Vagina (tissue), 2 donors: ENCODE data around the gene SLC18A3. TPM values are rescaled to one million over a fixed set of nuclear protein-coding genes. Genes with fewer than 3 reads are reported as not detected.

Experiments
- DNase-seq, 2 donors: peaks; one replicate each; pipeline ENCODE4 v3.0.0-alpha.2; 2017; ENCODE audit errors: extremely low spot score in 2 of 2
- H3K27ac ChIP-seq: fragments of 200-600 bp; sonication (generic); one replicate; pipeline ENCODE4 v1.5.1; 2019
- H3K27me3 ChIP-seq: fragments of 200-600 bp; sonication (generic); one replicate; pipeline ENCODE4 v1.5.1; 2019
- H3K36me3 ChIP-seq, 2 donors: fragments of 200-600 bp; sonication (generic); one replicate each; pipeline ENCODE4 v1.5.1; 2017 to 2019
- H3K4me1 ChIP-seq: fragments of 200-600 bp; sonication (generic); one replicate; pipeline ENCODE4 v1.5.1; 2019
- H3K4me3 ChIP-seq, 2 donors: fragments of 200-600 bp; sonication (generic); 1 replicate in 1 of 2; 2 replicates in 1 of 2; pipeline ENCODE4 v1.5.1; 2016 to 2019
- H3K9me3 ChIP-seq: fragments of 200-600 bp; sonication (generic); one replicate; pipeline ENCODE4 v1.5.1; 2019
- POLR2A ChIP-seq, 2 donors: fragments of 450-650 bp; IDR thresholded peaks; one replicate each; pipeline ENCODE4 v1.6.1; 2017; ENCODE audit warnings: antibody characterized with exemption in 2 of 2, mild to moderate bottlenecking in 2 of 2, moderate library complexity in 2 of 2
- POLR2AphosphoS5 ChIP-seq, 2 donors: sonication (generic); formaldehyde crosslinking; IDR thresholded peaks; one replicate each; pipeline ENCODE4 v1.9.0; 2017; ENCODE audit warnings: antibody characterized with exemption in 2 of 2, mild to moderate bottlenecking in 2 of 2, low read depth in 1 of 2; ENCODE audit not compliant: insufficient read depth in 1 of 2
- intact Hi-C: fragments of 100-400 bp; cut with DNase I; formaldehyde crosslinking; loops from one replicate; pipeline ENCODE4 v1.15.1; 2023
- total RNA-seq: library from RNA; depleted of rRNA; stranded (reverse); fragments of >200 nt; gene quantifications from one replicate; pipeline ENCODE4 v1.2.3, GENCODE V29; 2016
- TF ChIP-seq, protein P1 (sequence below), 3 experiments: fragments of 450-650 bp in 2 of 3; fragments of 200-600 bp in 1 of 3; sonication (generic) in 1 of 3; IDR thresholded peaks; one replicate each; pipeline ENCODE4 v1.5.1; 2017 to 2019; ENCODE audit warnings: antibody characterized with exemption in 3 of 3, mild to moderate bottlenecking in 2 of 3, moderate library complexity in 2 of 3

The SLC18A3 gene
- total RNA-seq, 1 donor from 2014 or later, result 0.49 TPM

DNA sequence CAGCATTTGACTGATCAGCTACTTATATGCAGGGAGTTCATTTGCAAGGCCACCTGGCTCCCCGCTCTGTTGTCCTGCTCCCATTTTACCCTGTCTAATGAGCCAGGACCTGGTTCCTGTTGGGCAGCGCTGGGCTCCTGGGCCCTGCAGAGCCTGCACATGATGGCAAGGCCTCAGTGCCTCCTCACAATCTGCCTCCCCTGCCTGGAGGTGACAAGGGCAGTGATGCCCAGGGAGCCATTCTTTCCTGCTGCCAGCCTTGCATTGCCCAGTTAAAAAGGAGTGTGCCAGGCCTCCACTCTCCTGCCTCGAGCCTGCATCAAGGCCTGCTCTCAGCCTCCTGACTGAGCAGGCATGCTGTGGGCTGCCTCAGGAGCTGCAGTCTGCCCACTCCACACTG lies 32.2 kb downstream of the SLC18A3 start:
- no peak overlapping the region for H3K27ac ChIP-seq
- H3K27me3 ChIP-seq, result no peaks in the 10 kb centered on the region
- intact Hi-C loops, result no loop called here
- no peaks in the 10 kb centered on the region for H3K4me1 ChIP-seq
- TF ChIP-seq POLR2A (IDR thresholded peaks at IDR 0.05) (no peak), POLR2AphosphoS5 (IDR thresholded peaks at IDR 0.05; ENCODE audit: insufficient read depth in 1 of 2, low read depth in 1 of 2) (no peak)
- TF ChIP-seq, protein P1, sequence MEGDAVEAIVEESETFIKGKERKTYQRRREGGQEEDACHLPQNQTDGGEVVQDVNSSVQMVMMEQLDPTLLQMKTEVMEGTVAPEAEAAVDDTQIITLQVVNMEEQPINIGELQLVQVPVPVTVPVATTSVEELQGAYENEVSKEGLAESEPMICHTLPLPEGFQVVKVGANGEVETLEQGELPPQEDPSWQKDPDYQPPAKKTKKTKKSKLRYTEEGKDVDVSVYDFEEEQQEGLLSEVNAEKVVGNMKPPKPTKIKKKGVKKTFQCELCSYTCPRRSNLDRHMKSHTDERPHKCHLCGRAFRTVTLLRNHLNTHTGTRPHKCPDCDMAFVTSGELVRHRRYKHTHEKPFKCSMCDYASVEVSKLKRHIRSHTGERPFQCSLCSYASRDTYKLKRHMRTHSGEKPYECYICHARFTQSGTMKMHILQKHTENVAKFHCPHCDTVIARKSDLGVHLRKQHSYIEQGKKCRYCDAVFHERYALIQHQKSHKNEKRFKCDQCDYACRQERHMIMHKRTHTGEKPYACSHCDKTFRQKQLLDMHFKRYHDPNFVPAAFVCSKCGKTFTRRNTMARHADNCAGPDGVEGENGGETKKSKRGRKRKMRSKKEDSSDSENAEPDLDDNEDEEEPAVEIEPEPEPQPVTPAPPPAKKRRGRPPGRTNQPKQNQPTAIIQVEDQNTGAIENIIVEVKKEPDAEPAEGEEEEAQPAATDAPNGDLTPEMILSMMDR (IDR thresholded peaks at IDR 0.05), result no peak
- no peak overlapping the region for H3K4me3 ChIP-seq
- no peaks in the 10 kb centered on the region for H3K9me3 ChIP-seq
- no peak for DNase-seq
- no peaks in the 10 kb centered on the region for H3K36me3 ChIP-seq

DNA sequence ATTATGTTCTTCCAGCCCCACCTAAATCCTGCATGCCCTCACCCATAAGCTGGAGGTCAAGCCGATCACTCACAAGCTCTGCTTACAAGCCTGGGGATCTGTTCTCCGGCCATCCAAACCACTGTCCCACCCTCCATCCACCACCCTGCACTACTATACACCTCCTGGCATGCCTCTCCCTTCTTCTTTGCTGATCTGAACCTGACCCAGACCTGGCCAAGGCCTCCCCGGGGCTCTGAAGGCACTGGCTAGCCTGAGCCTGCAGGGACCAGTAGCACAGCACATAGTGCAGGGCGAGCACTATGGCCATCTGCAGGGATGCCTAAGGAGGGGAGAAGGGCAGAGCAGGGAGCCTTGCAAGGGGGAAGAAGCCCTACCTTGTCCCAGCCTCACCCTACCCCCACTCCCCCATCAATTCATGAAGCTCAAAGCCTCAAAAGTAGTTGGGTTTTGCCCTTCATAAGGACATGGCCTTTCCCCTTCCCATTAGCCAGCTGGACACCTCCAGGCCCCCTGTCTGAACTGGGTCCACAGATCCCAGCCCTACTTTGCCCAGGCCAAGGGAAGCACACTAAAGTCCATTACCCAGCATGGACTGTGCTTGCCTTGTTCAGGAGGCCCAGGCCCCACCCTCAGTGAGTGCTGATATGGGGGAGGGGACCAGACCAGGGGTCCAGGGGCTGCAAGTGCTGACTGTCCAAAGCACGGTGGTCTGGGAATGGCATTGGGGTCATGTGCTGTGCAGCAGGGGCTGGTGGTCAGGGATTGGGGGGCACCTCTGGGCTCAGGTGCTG lies 33.3 kb downstream of the SLC18A3 start:
- no peak for DNase-seq
- Histone ChIP-seq H3K4me1 (no peaks in the 10 kb centered on the region), H3K36me3 (no peaks in the 10 kb centered on the region), H3K9me3 (no peaks in the 10 kb centered on the region), H3K27ac (no peak overlapping the region), H3K27me3 (no peaks in the 10 kb centered on the region), H3K4me3 (no peak overlapping the region)
- intact Hi-C loops, result no loop called here
- TF ChIP-seq POLR2AphosphoS5 (IDR thresholded peaks at IDR 0.05; ENCODE audit: insufficient read depth in 1 of 2, low read depth in 1 of 2), result no peak

DNA sequence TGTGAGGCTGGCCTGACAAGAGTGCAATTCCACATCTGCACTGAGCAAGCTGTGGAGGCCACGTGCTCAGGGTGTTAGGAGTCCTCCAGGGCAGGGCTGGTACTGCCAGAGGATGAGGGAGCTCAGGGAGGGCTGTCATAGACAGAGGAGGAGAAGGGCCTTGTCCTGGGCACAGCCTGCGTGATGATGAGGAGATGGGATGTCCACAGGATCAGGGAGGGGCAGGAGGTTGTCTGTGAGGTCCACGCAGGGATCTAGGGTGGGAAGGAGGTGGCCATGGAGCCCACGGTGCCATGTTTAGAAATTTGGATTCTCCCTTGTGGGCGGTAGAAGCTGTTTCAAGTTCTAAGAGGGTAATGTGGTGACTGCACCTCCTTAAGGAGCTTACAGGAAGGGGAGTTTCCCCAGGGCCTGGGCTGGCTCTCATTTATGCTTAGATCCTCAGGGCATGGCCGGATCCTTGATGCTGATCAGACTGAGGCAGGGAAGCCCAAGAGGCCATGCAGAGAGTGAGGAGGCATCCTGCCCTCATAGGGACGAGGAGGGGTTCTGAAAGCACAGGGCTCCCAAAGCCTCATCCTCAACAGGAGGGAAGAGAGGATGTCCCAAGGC lies 34.0 kb downstream of the SLC18A3 start:
- Histone ChIP-seq H3K27me3 (no peaks in the 10 kb centered on the region), H3K9me3 (no peaks in the 10 kb centered on the region), H3K27ac (no peak overlapping the region), H3K4me3 (no peak overlapping the region), H3K36me3 (no peaks in the 10 kb centered on the region), H3K4me1 (no peaks in the 10 kb centered on the region)
- TF ChIP-seq POLR2A (IDR thresholded peaks at IDR 0.05) (no peak), POLR2AphosphoS5 (IDR thresholded peaks at IDR 0.05; ENCODE audit: insufficient read depth in 1 of 2, low read depth in 1 of 2) (no peak)
- TF ChIP-seq, protein P1 (IDR thresholded peaks at IDR 0.05), result no peak
- DNase-seq, result no peak
- intact Hi-C loops, result no loop called here

DNA sequence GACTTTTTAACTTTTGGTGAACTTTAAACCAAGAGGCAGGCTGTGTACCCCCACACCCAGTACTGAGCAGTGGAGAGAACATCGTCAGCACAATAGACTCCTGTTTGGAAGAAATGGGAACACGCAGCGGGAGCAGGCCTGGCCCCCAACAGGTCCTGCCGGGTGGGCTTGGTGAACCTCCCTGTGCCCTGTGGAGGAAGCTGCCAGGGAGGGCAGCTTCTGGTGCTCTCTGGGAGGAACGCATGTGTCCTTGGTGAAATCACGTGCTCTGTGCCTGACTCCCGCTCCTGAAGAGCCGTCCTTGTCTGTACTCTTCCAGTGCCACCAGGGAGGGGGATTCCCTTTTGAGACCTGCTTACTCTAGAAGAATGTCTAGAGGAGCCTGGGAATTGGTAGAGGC lies 35.3 kb downstream of the SLC18A3 start:
- no peak for TF ChIP-seq POLR2A (IDR thresholded peaks at IDR 0.05)
- TF ChIP-seq, protein P1 (IDR thresholded peaks at IDR 0.05), result no peak
- no peak for TF ChIP-seq POLR2AphosphoS5 (IDR thresholded peaks at IDR 0.05; ENCODE audit: insufficient read depth in 1 of 2, low read depth in 1 of 2)
- Histone ChIP-seq H3K4me1 (no peaks in the 10 kb centered on the region), H3K27me3 (no peaks in the 10 kb centered on the region), H3K9me3 (no peaks in the 10 kb centered on the region), H3K36me3 (no peaks in the 10 kb centered on the region), H3K27ac (no peak overlapping the region), H3K4me3 (no peak overlapping the region)
- no peak for DNase-seq
- intact Hi-C loops, result no loop called here

DNA sequence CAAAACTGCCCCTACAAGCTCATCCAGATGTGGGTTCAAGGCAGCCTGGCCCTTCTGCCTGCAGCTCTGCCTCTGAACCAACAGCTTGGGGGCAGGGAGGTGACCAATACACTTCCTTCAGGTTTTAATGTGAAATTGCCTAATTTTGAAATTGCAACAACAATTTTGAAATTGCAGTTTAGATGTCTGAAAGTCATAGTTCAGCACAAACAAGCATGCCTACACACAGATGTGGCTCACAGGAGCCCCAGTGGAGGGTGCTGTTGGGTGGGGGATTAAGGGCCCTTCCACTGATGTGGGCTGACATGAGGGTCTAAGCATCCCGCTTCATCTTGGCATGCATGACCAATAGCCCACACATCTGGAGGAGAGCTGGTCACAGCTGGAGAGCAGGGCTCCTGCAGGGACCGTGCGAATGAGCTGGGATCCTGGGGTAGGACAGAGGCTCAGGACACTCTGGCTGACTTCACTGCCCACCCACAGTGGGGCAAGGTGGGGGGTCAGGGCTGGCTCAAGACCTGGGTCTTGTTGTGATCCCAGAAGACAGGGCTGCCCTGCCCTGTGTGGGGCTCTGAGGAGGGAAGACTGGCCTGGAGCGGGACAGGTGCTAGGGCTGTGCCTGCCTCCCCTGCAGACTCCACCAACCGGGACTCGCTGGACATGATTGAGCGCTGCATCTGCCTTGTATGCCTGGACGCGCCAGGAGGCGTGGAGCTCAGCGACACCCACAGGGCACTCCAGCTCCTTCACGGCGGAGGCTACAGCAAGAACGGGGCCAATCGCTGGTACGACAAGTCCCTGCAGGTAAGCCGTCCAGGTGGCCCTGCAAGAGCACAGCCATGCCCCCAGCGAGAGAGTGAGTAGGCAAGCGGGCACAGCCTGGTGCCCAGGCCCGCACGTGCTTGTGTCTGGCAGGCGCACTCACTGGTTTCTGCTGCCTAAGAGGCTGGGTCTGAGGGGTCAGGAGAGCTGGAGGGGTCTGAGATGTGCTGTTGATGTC lies 36.1 kb downstream of the SLC18A3 start:
- TF ChIP-seq, protein P1 (IDR thresholded peaks at IDR 0.05), result no peak
- TF ChIP-seq POLR2A (IDR thresholded peaks at IDR 0.05), result no peak
- no peak for TF ChIP-seq POLR2AphosphoS5 (IDR thresholded peaks at IDR 0.05; ENCODE audit: insufficient read depth in 1 of 2, low read depth in 1 of 2)
- no peak overlapping the region for H3K27ac ChIP-seq
- no peaks in the 10 kb centered on the region for H3K27me3 ChIP-seq
- no peaks in the 10 kb centered on the region for H3K4me1 ChIP-seq
- no peak overlapping the region for H3K4me3 ChIP-seq
- no peaks in the 10 kb centered on the region for H3K36me3 ChIP-seq
- peak; percentile 81 to 82 for DNase-seq
- intact Hi-C loops, result no loop called here
- H3K9me3 ChIP-seq, result no peaks in the 10 kb centered on the region
